NOMO-1 treated with DMSO at 0.1 percent for 48 hours (cell line): Measurements from ENCODE around the gene PSMA7.
"Not testable (repeated sequence)": the region's sequence is repeated elsewhere in the genome, so short reads cannot be mapped to it uniquely, and the experiment has no call there.

ENCODE experiments used
- DNase-seq: peaks from one replicate; lab custom pipeline; 2025; ENCODE audit not compliant: unreplicated experiment; lab: John Stamatoyannopoulos, UW

Gene PSMA7

DNA sequence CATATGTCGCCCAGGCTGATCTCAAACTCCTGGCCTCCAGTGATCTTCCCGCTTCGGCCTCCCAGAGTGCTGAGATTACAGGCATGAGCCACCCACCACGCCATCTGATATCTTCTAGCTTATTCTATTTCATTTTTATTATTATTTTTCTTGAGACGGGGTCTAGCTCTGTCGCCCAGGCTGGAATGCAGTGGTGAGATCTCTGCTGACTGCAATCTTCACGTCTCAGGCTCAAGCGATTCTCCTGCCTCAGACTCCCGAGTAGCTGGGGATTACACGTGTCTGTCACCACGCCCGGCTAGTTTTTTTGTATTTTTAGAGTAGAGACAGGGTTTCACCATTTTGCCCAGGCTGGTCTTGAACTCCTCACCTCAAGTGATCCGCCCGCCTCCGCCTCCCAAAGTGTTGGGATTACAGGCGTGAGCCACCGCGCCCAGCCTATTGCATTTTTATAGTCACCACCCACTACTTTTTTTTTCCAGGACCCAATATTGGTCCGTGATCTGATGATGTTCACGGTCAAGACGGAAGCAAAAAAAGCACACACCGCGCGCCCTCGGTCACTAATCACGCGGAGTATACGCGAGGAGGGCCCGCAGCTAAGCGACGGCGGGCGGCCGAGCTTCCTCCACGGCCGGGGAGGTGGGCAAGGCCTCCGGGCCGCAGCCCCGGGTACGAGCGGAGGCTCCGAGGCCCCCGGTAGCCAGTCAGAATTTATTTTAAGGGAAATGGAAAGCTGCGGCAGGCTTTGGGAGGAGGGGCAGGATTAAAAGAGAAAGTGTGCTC is 22.0 kb downstream of the PSMA7 start:
- DNase-seq = peak; percentile 66

DNA sequence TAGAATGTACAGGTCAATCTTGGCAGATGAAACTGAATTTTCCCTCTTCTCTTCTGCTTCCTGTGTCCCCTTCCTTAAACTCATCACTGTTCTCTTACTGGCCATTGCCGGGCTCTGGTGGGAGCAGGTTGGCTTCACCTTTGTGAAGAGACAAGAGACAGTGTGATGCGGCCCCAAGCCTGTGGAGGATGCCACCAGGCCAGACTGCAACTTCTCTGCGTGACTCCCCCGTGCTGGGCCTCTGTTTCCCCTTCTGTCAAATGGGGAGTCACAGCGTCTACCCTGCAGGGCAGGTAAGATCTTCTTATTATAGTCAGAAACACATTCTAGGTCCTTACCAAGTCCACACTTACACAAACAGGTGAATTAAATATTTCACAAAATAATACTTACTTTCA is 22.8 kb downstream of the PSMA7 start:
- DNase-seq = no peak

GRCh38 chr20:62119591-62120364 is 23.4 kb downstream of the PSMA7 start:
- no peak for DNase-seq

DNA sequence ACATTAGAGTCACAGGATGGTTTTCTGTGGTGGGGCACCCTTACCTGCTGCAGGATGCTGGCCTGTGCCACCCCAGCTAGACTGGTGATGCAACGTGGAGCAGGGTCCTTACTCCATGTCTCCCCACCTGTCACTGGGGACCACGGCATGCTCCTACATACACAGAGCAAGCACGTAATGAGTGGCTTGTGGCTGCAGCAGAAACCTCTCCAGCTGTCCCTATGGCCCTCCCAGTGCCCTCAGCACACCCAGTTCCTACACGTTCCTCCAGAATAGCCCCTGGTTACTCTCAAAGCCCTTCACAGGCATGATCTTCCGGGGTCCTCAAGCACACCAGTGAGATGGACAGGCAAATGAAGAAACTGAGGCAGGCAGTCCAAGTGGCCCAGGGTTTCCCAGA is 24.1 kb downstream of the PSMA7 start:
- DNase-seq = no peak

DNA sequence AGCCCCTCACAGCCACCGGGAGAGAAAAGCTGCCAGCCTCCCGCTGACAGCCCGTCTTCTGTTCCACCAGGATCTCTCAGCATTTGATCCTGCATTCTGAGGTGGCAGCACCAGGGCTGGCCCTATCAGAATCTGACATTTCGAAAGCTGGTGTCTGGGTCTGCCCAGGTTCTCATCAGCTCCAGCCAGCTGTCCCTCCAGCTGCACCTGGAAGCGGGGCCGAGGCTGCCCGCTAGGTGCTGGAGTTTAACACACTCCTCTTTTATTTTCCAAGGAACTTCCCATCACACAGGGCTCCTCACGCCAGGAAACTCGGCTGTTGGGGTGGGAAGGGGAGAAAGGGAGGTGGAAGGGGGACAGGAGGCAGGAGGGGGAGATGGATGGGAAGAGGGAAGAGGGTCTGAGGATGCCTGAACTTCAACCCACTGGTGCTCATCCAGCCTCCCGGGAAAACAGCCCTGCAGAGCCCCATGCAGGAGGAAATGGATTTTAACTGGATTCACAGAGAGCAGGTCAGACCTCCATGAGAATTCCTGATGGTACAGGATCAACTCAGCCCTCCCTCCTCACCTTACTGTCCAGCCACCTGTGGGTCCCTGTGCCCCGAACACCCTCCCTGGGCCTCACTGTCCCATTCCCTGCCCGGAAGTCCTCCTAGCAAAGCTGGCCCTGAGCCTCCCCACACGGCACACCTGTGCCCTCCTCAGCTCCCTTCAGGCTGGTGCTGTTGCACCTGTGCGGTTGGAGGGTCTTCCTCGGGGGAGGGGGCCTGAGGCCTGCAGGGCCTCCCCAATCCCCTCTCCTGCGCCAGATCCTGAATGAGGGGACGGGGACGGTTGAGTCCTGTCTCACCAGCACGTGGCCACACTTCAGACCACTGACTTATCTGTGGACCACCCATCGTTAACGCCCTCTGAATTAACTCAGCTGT is 24.8 kb downstream of the PSMA7 start:
- no peak for DNase-seq

DNA sequence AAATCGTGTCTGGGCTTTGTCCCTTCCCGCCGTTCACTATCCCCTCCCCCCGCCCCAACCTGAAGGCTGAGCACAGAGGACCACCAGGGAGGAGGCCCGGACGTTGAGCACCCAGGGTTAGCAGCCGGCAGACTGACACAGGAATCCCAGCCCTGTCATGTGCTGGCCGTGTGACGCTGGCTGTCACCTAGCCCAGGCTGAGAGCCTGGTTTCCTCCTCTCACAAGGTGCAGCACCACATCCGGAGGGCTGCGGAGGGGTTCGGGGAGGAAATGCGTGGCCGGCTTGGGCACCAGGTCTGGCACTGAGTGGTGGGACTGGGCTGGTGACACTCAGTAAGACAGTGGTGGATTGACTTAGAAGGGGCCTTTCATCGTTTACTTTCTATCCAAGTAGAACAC is 25.5 kb downstream of the PSMA7 start:
- no peak for DNase-seq

- no peak for DNase-seq
These were observed 25.9 kb downstream of the PSMA7 start for GRCh38 chr20:62117362-62117646.

DNA sequence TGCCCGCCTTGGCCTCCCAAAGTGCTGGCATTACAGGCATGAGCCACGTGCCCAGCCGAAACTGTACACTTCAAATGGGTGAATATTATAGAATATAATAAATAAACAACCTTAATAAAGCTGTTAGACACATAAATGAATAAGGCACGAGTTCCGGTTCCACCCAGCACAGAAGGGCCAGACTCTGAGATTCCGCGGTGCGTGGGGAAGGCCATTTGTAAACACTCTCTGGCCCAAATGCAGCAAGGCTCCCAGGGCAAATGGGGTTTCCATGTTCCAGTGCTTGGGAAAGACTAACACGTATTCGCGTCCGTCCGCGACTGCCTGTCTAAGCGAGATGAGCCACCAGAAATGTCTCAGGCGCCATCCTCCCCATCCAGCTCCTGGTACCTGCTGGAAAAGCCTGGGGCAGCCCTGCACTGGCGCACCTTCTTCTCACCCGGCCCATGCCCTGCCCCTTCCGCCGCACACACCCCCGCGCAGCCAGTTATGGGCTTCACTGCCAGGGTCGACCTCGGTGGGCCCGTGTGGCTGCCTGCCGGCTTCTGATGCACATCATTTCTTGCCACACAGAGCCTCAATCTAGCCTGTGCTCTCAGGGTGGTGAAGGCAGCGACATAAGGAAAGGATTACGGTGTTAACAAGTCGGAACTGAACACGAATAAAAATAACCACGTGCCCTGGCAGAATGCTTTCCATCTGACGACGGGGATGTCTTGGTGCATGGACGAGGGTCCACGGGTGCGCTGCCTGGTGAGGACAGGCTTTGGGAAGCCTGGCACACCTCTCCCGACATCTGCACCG is 26.4 kb downstream of the PSMA7 start:
- DNase-seq = no peak

DNA sequence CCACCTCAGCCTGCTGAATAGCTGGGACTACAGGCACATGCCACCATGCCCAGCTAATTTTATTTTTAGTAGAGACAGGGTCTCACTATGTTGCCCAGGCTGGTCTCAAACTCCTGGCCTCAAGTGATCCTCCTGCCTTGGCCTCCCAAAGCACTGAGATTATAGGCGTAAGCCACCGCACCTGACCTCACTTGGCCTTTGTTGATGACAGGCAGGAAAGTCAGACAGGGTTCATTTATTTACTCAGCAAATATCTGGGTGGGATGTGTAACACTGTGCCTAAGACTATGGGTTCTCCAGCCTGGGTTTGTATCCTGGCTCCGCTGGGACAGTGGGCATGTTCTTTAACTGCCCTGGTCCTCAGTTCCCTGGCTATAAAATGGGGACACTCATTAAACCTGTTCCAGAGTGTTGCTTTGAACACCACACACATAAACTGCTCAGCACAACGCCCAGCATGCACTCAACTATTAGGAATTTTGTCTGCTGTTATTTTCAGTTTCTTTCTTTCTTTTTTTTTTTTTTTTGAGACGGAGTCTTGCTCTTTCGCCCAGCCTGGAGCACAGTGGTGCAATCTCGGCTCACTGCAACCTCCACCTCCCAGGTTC is 27.3 kb downstream of the PSMA7 start:
- DNase-seq = not testable (repeated sequence)

DNA sequence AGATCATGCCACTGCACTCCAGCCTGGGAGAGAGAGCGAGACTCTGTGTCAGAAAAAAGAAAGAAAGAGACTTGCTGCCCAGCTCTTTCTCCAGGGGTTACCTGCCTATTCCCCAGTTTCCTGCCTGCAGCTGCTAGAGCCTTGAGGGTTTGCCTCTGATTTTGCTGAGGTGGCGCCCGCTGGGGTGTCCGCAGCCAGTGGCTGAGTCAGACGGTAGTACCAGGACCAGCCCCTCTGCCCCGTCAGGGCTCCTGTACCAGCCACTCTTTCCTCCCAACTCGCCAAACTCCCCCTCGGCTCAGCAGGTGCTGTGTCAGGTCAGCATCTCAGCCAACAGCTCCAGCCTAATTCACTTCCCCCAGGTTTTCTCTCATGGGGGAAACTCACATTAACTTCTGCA is 28.3 kb downstream of the PSMA7 start:
- no peak for DNase-seq

- no peak for DNase-seq
These were observed 30.8 kb downstream of the PSMA7 start for GRCh38 chr20:62112368-62112767.

GRCh38 chr20:62111148-62111547 is 32.0 kb downstream of the PSMA7 start:
- no peak for DNase-seq

- no peak for DNase-seq
These were observed 37.6 kb downstream of the PSMA7 start for GRCh38 chr20:62105592-62105991.

- DNase-seq = no peak
These were observed 38.3 kb downstream of the PSMA7 start for GRCh38 chr20:62104791-62105345.

GRCh38 chr20:62104234-62104789 is 38.9 kb downstream of the PSMA7 start:
- no peak for DNase-seq

- no peak for DNase-seq
These were observed 39.5 kb downstream of the PSMA7 start for GRCh38 chr20:62103508-62104233.

DNA sequence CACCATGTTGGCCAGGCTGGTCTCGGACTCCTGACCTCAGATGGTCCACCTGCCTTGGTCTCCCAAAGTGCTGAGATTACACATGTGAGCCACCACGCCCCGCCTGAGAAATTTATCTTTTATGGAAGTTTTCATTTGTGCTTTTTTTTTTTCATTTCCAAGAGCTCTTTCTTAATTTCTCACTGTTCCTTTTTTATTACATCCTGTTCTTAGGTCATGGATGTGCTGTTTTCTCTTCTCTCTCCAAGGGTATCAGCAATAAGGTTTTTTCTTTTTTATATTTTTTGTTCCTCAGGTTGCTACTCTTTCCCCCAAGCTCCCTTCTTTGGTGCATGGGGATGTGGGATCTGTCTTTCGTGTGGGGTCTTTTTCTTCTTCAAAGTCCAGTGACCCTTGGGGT is 42.1 kb downstream of the PSMA7 start:
- no peak for DNase-seq

GRCh38 chr20:62097881-62098407 is 45.2 kb downstream of the PSMA7 start:
- no peak for DNase-seq
